ENCODE measurements around the gene TECRL. TPM values are rescaled to one million over a fixed set of nuclear protein-coding genes. Genes with fewer than 3 reads are reported as not detected.

The TECRL gene
- total and polyA plus RNA-seq, 2 of the 4 experiments (the other 2 are of a cell fraction), result not detected

DNA sequence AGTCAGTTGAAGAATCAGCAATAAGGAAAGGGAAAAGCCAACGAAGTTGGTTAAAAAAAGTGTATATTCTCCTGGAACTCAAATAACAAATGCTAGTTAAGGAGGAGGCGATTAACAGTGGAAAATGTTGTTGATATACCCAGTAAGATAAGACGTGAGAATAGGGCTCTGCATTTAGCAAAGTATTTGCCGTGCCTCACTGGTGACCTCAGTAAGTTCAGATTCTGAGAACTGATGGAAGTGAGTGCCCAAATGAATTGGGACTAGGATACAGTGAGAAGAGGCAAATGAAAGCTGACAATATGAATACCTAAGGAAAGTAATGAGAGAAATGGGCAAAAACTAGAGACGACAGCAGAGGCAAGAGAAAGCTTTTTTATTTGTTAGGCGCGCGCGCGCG, 3.5 kb downstream of the TECRL start:
- no peaks in the 10 kb centered on the region for H3K27me3 ChIP-seq (ENCODE audit: control insufficient read depth, insufficient read depth, low read length)
- intact Hi-C loops (cut with micrococcal nuclease) (no loop called here), dilution Hi-C loops (cut with HindIII; ENCODE audit: low sequenced_read_pairs, unreplicated experiment) (no loop called here), in situ Hi-C loops (cut with MboI; ENCODE audit: low sequenced_read_pairs) (no loop called here)
- no peak overlapping the region for H4K8ac ChIP-seq (ENCODE audit: low read depth in 2 of 2, low read length in 2 of 2)
- H3K4ac ChIP-seq (ENCODE audit: low read depth, low read length), result no peak overlapping the region
- H2BK120ac ChIP-seq (ENCODE audit: low read depth, low read length), result no peak overlapping the region
- no peaks in the 10 kb centered on the region for H3K79me1 ChIP-seq (ENCODE audit: low read depth in 1 of 2, low read length in 2 of 2)
- H3K56ac ChIP-seq (ENCODE audit: extremely low read depth, insufficient read depth, low read length), result no peak overlapping the region
- ChIA-PET POLR2A (ENCODE audit: unreplicated experiment) (no interaction called here), CTCF (no interaction called here)
- no peak overlapping the region for H2AK5ac ChIP-seq (ENCODE audit: low read depth, low read length)
- no peaks in the 10 kb centered on the region for H4K20me1 ChIP-seq (ENCODE audit: insufficient read depth, low read length)
- H3K4me3 ChIP-seq (ENCODE audit: insufficient read depth, low read depth, low read length), result no peak overlapping the region
- BruUV-seq (replicated peaks), result no TSS peak
- no peaks in the 10 kb centered on the region; the same call in 1 of the 2 replicates for H3K9me3 ChIP-seq (ENCODE audit: control insufficient read depth, insufficient read depth, low read length)
- H2BK5ac ChIP-seq (ENCODE audit: low read depth, low read length, poor library complexity, severe bottlenecking), result no peak overlapping the region
- no peak overlapping the region for H3K23ac ChIP-seq (ENCODE audit: low read depth, low read length)
- no peak for TF ChIP-seq CHD1 (IDR thresholded peaks at IDR 0.05; ENCODE audit: low read depth, low read length)
- TF ChIP-seq RFX5 (IDR thresholded peaks at IDR 0.05; ENCODE audit: low read depth, low read length), result no peak
- TF ChIP-seq RCOR1 (IDR thresholded peaks at IDR 0.05; ENCODE audit: insufficient replicate concordance, low read length), result no peak
- TF ChIP-seq BHLHE40 (IDR thresholded peaks at IDR 0.05; ENCODE audit: low read depth, low read length), result no peak
- no peak for TF ChIP-seq POLR2A (IDR thresholded peaks at IDR 0.05; ENCODE audit: low read depth, low read length)
- no peak for TF ChIP-seq RAD21 (IDR thresholded peaks at IDR 0.05; ENCODE audit: low read length)
- TF ChIP-seq SMC3 (IDR thresholded peaks at IDR 0.05; ENCODE audit: low read depth, low read length), result no peak
- TF ChIP-seq, protein P1, sequence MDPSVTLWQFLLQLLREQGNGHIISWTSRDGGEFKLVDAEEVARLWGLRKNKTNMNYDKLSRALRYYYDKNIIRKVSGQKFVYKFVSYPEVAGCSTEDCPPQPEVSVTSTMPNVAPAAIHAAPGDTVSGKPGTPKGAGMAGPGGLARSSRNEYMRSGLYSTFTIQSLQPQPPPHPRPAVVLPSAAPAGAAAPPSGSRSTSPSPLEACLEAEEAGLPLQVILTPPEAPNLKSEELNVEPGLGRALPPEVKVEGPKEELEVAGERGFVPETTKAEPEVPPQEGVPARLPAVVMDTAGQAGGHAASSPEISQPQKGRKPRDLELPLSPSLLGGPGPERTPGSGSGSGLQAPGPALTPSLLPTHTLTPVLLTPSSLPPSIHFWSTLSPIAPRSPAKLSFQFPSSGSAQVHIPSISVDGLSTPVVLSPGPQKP (IDR thresholded peaks at IDR 0.05; ENCODE audit: borderline replicate concordance, low read depth, low read length), result no peak
- H3K9ac ChIP-seq (ENCODE audit: low read depth, low read length), result no peak overlapping the region
- no peak overlapping the region for H3K27ac ChIP-seq (ENCODE audit: insufficient read depth, low read length)
- H3K36me3 ChIP-seq (ENCODE audit: control insufficient read depth, insufficient read depth, low read length), result no peaks in the 10 kb centered on the region
- ATAC-seq (ENCODE audit: low read depth) (no peak), DNase-seq (no peak)
- H3K9me1 ChIP-seq (ENCODE audit: insufficient read depth, low read length), result no peaks in the 10 kb centered on the region
- H4K5ac ChIP-seq (ENCODE audit: low read depth, low read length), result no peak overlapping the region
- H2BK15ac ChIP-seq (ENCODE audit: low read depth, low read length), result no peak overlapping the region
- H4K91ac ChIP-seq (ENCODE audit: insufficient read depth, low read depth, low read length), result no peak overlapping the region
- H3K18ac ChIP-seq (ENCODE audit: low read depth, low read length), result no peak overlapping the region
- no peak overlapping the region for H2AFZ ChIP-seq (replicated peaks; ENCODE audit: low read length, poor library complexity)
- H2AK9ac ChIP-seq (replicated peaks; ENCODE audit: low read depth, low read length, poor library complexity), result no peak overlapping the region
- no peak overlapping the region for H3K4me2 ChIP-seq (ENCODE audit: low read depth, low read length)
- no peaks in the 10 kb centered on the region for H3K4me1 ChIP-seq (ENCODE audit: control insufficient read depth, insufficient read depth, low read length)
- WGBS, 2 experiments (ENCODE audit: extremely low coverage in 2 of 2, insufficient read length in 1 of 2), result 24% methylated on average over 3 of the region's 11 CpGs; no CpG with 5 or more reads in 1 of the 2 experiments
- no peak overlapping the region for H2BK20ac ChIP-seq (ENCODE audit: low read depth, low read length)
- no peak overlapping the region for H3K14ac ChIP-seq (replicated peaks; ENCODE audit: low read depth, low read length)
